ENCODE results near the gene TRIM66.

DNA sequence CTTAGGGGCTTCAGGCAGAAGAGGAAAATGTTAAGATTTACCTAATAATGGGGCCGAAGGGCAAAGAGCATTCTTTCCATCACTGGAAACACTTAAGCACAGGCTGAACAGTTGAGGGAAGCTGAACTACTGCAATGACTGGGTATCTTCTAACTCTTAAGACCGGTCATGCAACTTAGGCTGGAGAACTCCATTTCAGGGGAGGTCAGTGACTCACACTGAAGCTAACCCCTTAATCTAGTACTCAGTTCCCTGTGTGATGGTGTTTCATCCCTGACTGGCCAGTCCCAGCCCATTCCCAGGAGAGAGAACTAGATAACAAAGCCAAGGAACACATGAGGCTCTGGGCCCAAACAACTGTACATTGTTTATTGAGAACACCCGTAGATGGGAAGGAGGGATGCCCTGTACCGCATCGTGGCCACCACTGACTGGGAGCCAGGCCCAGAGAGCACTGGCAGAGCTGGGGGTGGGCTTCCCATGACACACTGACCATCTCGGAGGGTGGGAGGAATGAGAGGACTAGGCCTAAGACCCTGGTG lies 10.6 kb upstream of the TRIM66 start:
- TF ChIP-seq YY1 (IDR thresholded peaks at IDR 0.05; ENCODE audit: insufficient read depth, insufficient read length): no peak
- TF ChIP-seq SUZ12 (IDR thresholded peaks at IDR 0.05; ENCODE audit: extremely low read depth, insufficient read depth, insufficient read length): no peak
